Esophagus squamous epithelium (tissue), 4 donors: Measurements from ENCODE around the gene PRKCZ.

Source experiments
- POLR2A ChIP-seq, 4 donors: fragments of 450-650 bp; IDR thresholded peaks; one replicate each; pipeline ENCODE4 v1.6.1; 2017; ENCODE audit warnings: antibody characterized with exemption in 4 of 4, mild to moderate bottlenecking in 4 of 4, moderate library complexity in 3 of 4
- TF ChIP-seq, protein P1 (sequence below), 6 experiments: fragments of 450-650 bp in 4 of 6; fragments of 200-600 bp in 2 of 6; sonication (generic) in 2 of 6; IDR thresholded peaks; one replicate each; pipeline ENCODE4 v1.5.1; 2016 to 2019; ENCODE audit warnings: antibody characterized with exemption in 6 of 6, mild to moderate bottlenecking in 4 of 6, moderate library complexity in 4 of 6

DNA sequence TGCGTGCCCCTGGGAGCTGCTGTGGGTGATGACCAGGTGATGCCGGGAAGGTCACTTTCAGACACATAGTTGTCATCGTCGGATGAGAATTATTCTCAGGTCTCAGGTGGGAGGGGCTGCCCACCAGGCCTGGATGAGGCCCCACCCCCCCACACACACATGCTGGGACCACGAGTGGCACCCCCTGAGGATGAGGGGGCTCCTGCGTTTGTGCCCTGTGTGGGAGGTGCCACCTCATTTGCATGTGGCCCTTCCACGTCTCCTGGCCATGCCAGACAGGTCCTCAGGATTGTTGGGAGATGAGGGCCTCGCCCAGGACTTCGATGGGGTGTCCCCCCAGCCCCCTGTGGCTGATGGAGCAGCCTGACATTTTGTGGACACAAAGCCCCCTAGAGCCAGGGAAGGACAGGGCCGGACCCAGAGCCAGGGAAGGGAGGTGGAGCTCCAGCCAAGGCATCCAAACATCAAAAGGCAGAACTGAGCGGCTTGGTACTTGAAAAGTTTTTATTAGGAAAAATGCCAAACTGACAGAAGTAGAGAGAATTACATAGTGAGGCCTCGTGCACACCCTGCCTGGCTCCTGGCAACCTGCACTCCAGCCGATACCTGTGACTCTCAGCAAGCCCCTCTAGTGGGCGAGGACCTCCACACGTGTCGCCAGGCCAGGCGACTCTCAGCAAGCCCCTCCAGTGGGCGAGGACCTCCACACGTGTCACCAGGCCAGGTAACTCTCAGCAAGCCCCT is 55.7 kb downstream of the PRKCZ start:
- TF ChIP-seq, protein P1, sequence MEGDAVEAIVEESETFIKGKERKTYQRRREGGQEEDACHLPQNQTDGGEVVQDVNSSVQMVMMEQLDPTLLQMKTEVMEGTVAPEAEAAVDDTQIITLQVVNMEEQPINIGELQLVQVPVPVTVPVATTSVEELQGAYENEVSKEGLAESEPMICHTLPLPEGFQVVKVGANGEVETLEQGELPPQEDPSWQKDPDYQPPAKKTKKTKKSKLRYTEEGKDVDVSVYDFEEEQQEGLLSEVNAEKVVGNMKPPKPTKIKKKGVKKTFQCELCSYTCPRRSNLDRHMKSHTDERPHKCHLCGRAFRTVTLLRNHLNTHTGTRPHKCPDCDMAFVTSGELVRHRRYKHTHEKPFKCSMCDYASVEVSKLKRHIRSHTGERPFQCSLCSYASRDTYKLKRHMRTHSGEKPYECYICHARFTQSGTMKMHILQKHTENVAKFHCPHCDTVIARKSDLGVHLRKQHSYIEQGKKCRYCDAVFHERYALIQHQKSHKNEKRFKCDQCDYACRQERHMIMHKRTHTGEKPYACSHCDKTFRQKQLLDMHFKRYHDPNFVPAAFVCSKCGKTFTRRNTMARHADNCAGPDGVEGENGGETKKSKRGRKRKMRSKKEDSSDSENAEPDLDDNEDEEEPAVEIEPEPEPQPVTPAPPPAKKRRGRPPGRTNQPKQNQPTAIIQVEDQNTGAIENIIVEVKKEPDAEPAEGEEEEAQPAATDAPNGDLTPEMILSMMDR (IDR thresholded peaks at IDR 0.05): no peak
- no peak for TF ChIP-seq POLR2A (IDR thresholded peaks at IDR 0.05)
